ENCODE data around the gene CATSPERZ. TPM values are rescaled to one million over a fixed set of nuclear protein-coding genes. Genes with fewer than 3 reads are reported as not detected.

The CATSPERZ gene
- total and polyA plus RNA-seq, 2 donors, result 0.19 to 0.78 TPM

DNA sequence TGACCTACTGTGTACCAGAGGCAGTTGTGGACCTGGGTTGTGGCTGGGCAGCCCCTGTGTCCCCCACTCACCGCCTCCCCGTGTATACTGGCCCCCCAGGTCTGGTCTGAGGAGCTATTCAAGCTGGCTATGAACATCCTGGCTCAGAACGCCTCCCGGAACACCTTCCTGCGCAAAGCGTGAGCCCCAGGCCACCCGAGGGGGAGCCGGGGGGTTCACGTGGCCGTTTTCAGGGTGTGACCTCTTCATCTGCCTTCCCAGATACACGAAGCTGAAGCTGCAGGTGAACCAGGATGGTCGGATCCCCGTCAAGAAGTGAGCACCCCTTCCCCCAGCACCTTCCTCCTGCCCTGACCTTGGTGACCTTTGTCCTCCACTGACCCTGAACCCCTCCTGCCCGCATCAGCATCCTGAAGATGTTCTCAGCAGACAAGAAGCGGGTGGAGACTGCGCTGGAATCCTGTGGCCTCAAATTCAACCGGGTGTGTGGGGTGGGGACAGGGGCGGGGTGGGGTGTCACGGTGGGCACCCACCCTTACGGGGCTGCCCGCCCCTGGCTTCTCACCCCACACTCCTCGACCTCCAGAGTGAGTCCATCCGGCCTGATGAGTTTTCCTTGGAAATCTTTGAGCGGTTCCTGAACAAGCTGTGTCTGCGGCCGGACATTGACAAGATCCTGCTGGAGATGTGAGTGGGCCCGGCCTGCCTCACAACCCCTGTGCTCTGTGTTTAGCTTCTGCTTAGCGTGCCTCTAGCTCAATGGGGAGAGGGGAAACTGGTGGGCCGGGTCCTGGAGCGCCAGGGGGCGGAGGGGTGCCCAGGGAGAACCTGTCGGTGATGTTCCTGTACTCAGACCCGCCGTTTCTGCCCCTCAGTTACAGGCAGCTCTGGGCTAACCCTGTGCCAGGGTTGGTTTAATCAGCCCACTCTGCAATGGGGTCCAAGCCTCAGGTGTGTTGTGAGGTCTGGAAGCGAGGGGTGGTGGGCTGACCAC, 44.7 kb upstream of the CATSPERZ start:
- WGBS, result 97% methylated on average over 35 of the region's 35 CpGs
- DNase-seq (ENCODE audit: low read depth in 6 of 9, low spot score in 9 of 9), result no peak
- Histone ChIP-seq H3K9me3 (ENCODE audit: control insufficient read depth in 2 of 2, insufficient read depth in 1 of 2, low read length in 1 of 2) (peaks cover 1 to 4% of the 10 kb centered on the region in 2 donors), H3K27ac (ENCODE audit: low read depth in 1 of 2, low read length in 1 of 2) (no peak overlapping the region), H3K4me3 (ENCODE audit: low read length in 2 of 2) (no peak overlapping the region), H3K4me1 (ENCODE audit: control insufficient read depth in 2 of 2, insufficient read depth in 2 of 2, low read length in 2 of 2) (peaks cover 10 to 23% of the 10 kb centered on the region in 2 donors), H3K36me3 (ENCODE audit: control insufficient read depth in 2 of 2, insufficient read depth in 2 of 2, low read length in 1 of 2) (peaks cover 30 to 35% of the 10 kb centered on the region in 2 donors), H3K27me3 (ENCODE audit: control insufficient read depth in 2 of 2, insufficient read depth in 1 of 2, low read length in 1 of 2) (peaks cover 0 to 12% of the 10 kb centered on the region in 2 donors)

DNA sequence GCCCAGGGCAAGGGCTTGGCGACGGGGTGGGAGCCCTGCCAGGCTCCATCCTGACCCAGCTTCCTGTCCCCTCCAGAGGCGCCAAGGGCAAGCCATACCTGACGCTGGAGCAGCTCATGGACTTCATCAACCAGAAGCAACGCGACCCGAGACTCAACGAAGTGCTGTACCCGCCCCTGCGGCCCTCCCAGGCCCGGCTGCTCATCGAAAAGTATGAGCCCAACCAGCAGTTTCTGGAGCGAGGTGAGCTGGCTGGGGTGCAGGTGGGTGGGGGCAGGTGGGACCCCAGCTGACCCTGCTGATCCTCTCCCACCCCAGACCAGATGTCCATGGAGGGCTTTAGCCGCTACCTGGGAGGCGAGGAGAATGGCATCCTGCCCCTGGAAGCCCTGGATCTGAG, 43.9 kb upstream of the CATSPERZ start:
- peaks cover 30 to 38% of the 10 kb centered on the region in 2 donors for H3K36me3 ChIP-seq (ENCODE audit: control insufficient read depth in 2 of 2, insufficient read depth in 2 of 2, low read length in 1 of 2)
- H3K4me3 ChIP-seq (ENCODE audit: low read length in 2 of 2), result no peak overlapping the region
- H3K9me3 ChIP-seq (ENCODE audit: control insufficient read depth in 2 of 2, insufficient read depth in 1 of 2, low read length in 1 of 2), result peaks cover 0 to 1% of the 10 kb centered on the region in 2 donors
- peaks cover 4 to 15% of the 10 kb centered on the region in 2 donors for H3K4me1 ChIP-seq (ENCODE audit: control insufficient read depth in 2 of 2, insufficient read depth in 2 of 2, low read length in 2 of 2)
- peaks cover 0 to 4% of the 10 kb centered on the region in 2 donors for H3K27me3 ChIP-seq (ENCODE audit: control insufficient read depth in 2 of 2, insufficient read depth in 1 of 2, low read length in 1 of 2)
- no peak for DNase-seq (ENCODE audit: low read depth in 6 of 9, low spot score in 9 of 9)
- no peak overlapping the region for H3K27ac ChIP-seq (ENCODE audit: low read depth in 1 of 2, low read length in 1 of 2)
- 94% methylated on average over 15 of the region's 15 CpGs for WGBS

DNA sequence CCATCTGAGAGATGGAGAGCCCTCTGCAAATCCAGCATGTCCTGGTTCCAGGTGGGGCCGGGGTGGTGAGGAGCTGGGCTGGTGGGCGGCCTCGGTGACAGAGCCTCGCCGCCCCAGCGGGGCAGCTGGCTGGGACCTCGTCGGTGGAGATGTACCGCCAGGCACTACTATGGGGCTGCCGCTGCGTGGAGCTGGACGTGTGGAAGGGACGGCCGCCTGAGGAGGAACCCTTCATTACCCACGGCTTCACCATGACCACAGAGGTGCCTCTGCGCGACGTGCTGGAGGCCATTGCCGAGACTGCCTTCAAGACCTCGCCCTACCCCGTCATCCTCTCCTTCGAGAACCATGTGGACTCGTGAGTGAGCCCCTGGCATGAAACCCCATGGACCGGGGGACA, 41.8 kb upstream of the CATSPERZ start:
- Histone ChIP-seq H3K27ac (ENCODE audit: low read depth in 1 of 2, low read length in 1 of 2) (no peak overlapping the region), H3K9me3 (ENCODE audit: control insufficient read depth in 2 of 2, insufficient read depth in 1 of 2, low read length in 1 of 2) (peaks cover 0 to 1% of the 10 kb centered on the region in 2 donors), H3K27me3 (ENCODE audit: control insufficient read depth in 2 of 2, insufficient read depth in 1 of 2, low read length in 1 of 2) (no peaks in the 10 kb centered on the region), H3K4me1 (ENCODE audit: control insufficient read depth in 2 of 2, insufficient read depth in 2 of 2, low read length in 2 of 2) (no peaks in the 10 kb centered on the region), H3K36me3 (ENCODE audit: control insufficient read depth in 2 of 2, insufficient read depth in 2 of 2, low read length in 1 of 2) (peaks cover 41 to 49% of the 10 kb centered on the region in 2 donors), H3K4me3 (ENCODE audit: low read length in 2 of 2) (no peak overlapping the region)
- DNase-seq (ENCODE audit: low read depth in 6 of 9, low spot score in 9 of 9), result no peak
- WGBS, result 95% methylated on average over 24 of the region's 24 CpGs

DNA sequence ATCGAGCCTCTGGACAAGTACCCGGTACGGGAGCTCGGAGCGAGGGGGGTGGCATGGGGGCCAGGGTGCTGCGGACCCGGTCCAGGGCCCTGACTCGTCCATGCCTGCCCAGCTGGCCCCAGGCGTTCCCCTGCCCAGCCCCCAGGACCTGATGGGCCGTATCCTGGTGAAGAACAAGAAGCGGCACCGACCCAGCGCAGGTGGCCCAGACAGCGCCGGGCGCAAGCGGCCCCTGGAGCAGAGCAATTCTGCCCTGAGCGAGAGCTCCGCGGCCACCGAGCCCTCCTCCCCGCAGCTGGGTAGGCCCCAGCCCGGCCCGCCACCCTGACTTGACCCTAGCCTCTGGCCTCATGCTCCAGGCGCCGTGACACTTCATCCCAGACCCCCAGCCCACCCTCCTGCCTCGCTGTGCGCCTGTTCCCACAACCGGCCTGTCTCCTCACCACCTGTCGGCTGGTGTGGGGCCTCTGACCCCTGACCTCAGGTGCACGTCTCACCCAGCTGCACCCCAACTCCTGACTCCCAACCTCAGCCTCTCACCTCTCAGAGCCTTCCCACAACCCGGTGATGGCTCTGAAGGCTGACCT, 41.1 kb upstream of the CATSPERZ start:
- H3K4me3 ChIP-seq (ENCODE audit: low read length in 2 of 2), result no peak overlapping the region
- peaks cover 41 to 49% of the 10 kb centered on the region in 2 donors for H3K36me3 ChIP-seq (ENCODE audit: control insufficient read depth in 2 of 2, insufficient read depth in 2 of 2, low read length in 1 of 2)
- peaks cover 0 to 1% of the 10 kb centered on the region in 2 donors for H3K9me3 ChIP-seq (ENCODE audit: control insufficient read depth in 2 of 2, insufficient read depth in 1 of 2, low read length in 1 of 2)
- no peak overlapping the region for H3K27ac ChIP-seq (ENCODE audit: low read depth in 1 of 2, low read length in 1 of 2)
- H3K4me1 ChIP-seq (ENCODE audit: control insufficient read depth in 2 of 2, insufficient read depth in 2 of 2, low read length in 2 of 2), result no peaks in the 10 kb centered on the region
- DNase-seq (ENCODE audit: low read depth in 6 of 9, low spot score in 9 of 9), result no peak
- 96% methylated on average over 32 of the region's 32 CpGs for WGBS
- H3K27me3 ChIP-seq (ENCODE audit: control insufficient read depth in 2 of 2, insufficient read depth in 1 of 2, low read length in 1 of 2), result no peaks in the 10 kb centered on the region

DNA sequence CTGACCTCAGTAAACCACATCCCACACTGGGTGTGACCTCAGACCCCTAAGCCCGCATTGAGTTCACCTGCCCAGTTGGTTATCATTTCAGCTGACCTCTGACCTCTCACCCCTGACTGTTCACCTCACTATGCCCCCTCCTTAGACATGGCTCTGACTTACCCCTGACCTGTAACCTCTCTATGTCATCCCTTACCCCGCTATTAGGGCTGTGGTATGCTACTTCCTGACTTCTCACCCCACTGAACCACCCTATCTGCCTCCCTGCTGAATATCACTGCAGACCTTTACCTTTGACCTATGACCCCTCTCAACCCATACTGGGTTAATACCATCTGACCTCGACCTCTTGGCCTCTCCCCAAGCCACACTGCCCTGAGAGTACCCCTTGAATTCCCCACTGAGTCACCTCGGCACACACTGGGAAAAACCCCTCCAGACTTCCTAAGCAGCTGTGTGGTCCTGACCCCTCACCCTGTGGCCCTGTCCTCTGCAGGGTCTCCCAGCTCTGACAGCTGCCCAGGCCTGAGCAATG, 40.6 kb upstream of the CATSPERZ start:
- DNase-seq (ENCODE audit: low read depth in 6 of 9, low spot score in 9 of 9), result no peak
- Histone ChIP-seq H3K9me3 (ENCODE audit: control insufficient read depth in 2 of 2, insufficient read depth in 1 of 2, low read length in 1 of 2) (peaks cover 0 to 1% of the 10 kb centered on the region in 2 donors), H3K4me3 (ENCODE audit: low read length in 2 of 2) (no peak overlapping the region), H3K36me3 (ENCODE audit: control insufficient read depth in 2 of 2, insufficient read depth in 2 of 2, low read length in 1 of 2) (peaks cover 37 to 47% of the 10 kb centered on the region in 2 donors), H3K27ac (ENCODE audit: low read depth in 1 of 2, low read length in 1 of 2) (no peak overlapping the region), H3K4me1 (ENCODE audit: control insufficient read depth in 2 of 2, insufficient read depth in 2 of 2, low read length in 2 of 2) (no peaks in the 10 kb centered on the region), H3K27me3 (ENCODE audit: control insufficient read depth in 2 of 2, insufficient read depth in 1 of 2, low read length in 1 of 2) (no peaks in the 10 kb centered on the region)
- WGBS, result 95% methylated on average over 4 of the region's 4 CpGs

DNA sequence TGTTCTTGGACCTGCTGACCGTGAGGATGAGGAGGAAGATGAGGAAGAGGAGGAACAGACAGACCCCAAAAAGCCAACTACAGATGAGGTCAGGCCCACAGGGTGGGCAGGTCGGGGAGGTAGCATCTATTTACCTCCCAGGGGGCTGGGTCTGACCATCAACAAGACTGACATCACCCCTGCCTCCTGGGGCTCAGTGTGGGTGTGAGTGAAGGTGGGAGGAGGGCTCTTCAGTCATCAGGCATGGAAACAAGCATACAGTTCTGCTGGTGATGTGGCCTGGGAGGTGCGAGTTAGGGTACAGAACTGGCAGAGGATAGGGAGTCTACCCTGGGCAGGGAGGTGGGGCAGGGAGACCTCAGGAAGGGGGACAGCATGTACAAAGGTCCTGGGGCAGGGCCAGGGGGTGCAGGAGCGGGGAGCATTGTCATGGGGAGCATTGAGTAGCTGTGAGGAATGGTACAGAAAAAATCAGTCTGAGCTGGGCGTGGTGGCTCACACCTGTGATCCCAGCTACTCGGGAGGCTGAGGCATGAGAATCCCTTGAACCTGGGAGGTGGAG, 39.9 kb upstream of the CATSPERZ start:
- no peak for DNase-seq (ENCODE audit: low read depth in 6 of 9, low spot score in 9 of 9)
- no peaks in the 10 kb centered on the region for H3K27me3 ChIP-seq (ENCODE audit: control insufficient read depth in 2 of 2, insufficient read depth in 1 of 2, low read length in 1 of 2)
- WGBS, result 97% methylated on average over 6 of the region's 6 CpGs

DNA sequence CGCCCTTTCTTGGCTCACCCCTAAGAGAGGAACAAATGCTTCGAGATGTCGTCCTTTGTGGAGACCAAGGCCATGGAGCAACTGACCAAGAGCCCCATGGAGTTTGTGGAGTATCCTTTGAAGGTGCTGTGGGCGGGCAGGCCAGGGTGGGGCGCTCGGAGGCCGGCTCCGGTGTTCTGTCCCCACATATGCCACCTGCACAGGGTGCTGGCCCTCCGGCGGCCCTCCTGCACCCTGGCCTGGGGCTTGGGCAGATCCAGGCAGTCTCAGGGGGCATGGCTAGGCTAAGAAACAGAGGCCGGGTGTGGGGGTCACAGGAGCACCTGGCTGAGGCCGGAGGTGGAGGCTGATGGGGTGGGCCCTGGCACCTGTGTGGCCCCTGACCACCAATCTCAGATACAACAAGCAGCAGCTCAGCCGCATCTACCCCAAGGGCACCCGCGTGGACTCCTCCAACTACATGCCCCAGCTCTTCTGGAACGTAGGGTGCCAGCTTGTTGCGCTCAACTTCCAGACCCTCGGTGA, 38.5 kb upstream of the CATSPERZ start:
- Histone ChIP-seq H3K4me3 (ENCODE audit: low read length in 2 of 2) (no peak overlapping the region), H3K27me3 (ENCODE audit: control insufficient read depth in 2 of 2, insufficient read depth in 1 of 2, low read length in 1 of 2) (no peaks in the 10 kb centered on the region), H3K27ac (ENCODE audit: low read depth in 1 of 2, low read length in 1 of 2) (no peak overlapping the region), H3K9me3 (ENCODE audit: control insufficient read depth in 2 of 2, insufficient read depth in 1 of 2, low read length in 1 of 2) (peaks cover 0 to 1% of the 10 kb centered on the region in 2 donors), H3K4me1 (ENCODE audit: control insufficient read depth in 2 of 2, insufficient read depth in 2 of 2, low read length in 2 of 2) (no peaks in the 10 kb centered on the region), H3K36me3 (ENCODE audit: control insufficient read depth in 2 of 2, insufficient read depth in 2 of 2, low read length in 1 of 2) (peaks cover 30 to 36% of the 10 kb centered on the region in 2 donors)
- DNase-seq (ENCODE audit: low read depth in 6 of 9, low spot score in 9 of 9), result no peak
- WGBS, result 98% methylated on average over 18 of the region's 18 CpGs

More for the DNA sequence above, 39.9 kb upstream of the CATSPERZ start:
- H3K4me1 ChIP-seq (ENCODE audit: control insufficient read depth in 2 of 2, insufficient read depth in 2 of 2, low read length in 2 of 2), result no peaks in the 10 kb centered on the region
- no peak overlapping the region for H3K27ac ChIP-seq (ENCODE audit: low read depth in 1 of 2, low read length in 1 of 2)
- H3K4me3 ChIP-seq (ENCODE audit: low read length in 2 of 2), result no peak overlapping the region
- peaks cover 34 to 43% of the 10 kb centered on the region in 2 donors for H3K36me3 ChIP-seq (ENCODE audit: control insufficient read depth in 2 of 2, insufficient read depth in 2 of 2, low read length in 1 of 2)
- H3K9me3 ChIP-seq (ENCODE audit: control insufficient read depth in 2 of 2, insufficient read depth in 1 of 2, low read length in 1 of 2), result peaks cover 0 to 1% of the 10 kb centered on the region in 2 donors

DNA sequence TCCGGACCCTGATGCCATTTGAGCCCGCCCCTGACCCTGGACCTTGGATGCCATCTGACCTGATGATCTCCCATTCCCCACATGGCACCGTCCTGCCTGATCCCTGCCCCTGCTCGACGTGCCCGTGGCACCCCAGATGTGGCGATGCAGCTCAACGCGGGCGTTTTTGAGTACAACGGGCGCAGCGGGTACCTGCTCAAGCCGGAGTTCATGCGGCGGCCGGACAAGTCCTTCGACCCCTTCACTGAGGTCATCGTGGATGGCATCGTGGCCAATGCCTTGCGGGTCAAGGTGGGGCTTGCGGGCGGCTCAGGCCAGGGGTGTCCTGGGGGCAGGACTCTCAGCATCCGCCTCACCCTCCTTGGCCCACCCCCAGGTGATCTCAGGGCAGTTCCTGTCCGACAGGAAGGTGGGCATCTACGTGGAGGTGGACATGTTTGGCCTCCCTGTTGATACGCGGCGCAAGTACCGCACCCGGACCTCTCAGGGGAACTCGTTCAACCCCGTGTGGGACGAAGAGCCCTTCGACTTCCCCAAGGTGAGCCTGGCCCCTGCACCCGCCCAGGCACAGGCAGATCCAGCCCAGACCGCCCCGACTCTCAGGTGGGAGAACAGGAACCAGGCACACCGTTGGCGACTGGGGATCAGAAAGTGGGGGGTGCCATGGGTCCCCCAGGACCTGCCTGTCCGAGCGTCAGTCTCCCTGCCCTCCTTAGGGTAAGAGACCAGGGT, 37.7 kb upstream of the CATSPERZ start:
- DNase-seq (ENCODE audit: low read depth in 6 of 9, low spot score in 9 of 9), result no peak
- Histone ChIP-seq H3K4me1 (ENCODE audit: control insufficient read depth in 2 of 2, insufficient read depth in 2 of 2, low read length in 2 of 2) (no peaks in the 10 kb centered on the region), H3K27ac (ENCODE audit: low read depth in 1 of 2, low read length in 1 of 2) (no peak overlapping the region), H3K27me3 (ENCODE audit: control insufficient read depth in 2 of 2, insufficient read depth in 1 of 2, low read length in 1 of 2) (no peaks in the 10 kb centered on the region), H3K9me3 (ENCODE audit: control insufficient read depth in 2 of 2, insufficient read depth in 1 of 2, low read length in 1 of 2) (peaks cover 0 to 1% of the 10 kb centered on the region in 2 donors), H3K4me3 (ENCODE audit: low read length in 2 of 2) (no peak overlapping the region), H3K36me3 (ENCODE audit: control insufficient read depth in 2 of 2, insufficient read depth in 2 of 2, low read length in 1 of 2) (peaks cover 30 to 35% of the 10 kb centered on the region in 2 donors)
- WGBS, result 98% methylated on average over 42 of the region's 42 CpGs

All from thymus (tissue), 11 donors.